SK-N-SH treated with all-trans-retinoic acid at 6 μM for 48 hours (cell line): ENCODE measurements around the gene RFX6.

Source experiments
- ATAC-seq: fragments of 200-7000 bp; cut with Tn5 transposase; 3 replicates; pipeline ENCODE4 v1.9.1; 2020; ENCODE audit warnings: mild to moderate bottlenecking, moderate library complexity
- ARNTL ChIP-seq: fragments of 450-650 bp; formaldehyde crosslinking; IDR thresholded peaks from 2 replicates; pipeline ENCODE4 v1.5.0; 2020; ENCODE audit warnings: low read depth, mild to moderate bottlenecking, moderate library complexity, borderline replicate concordance
- BACH2 ChIP-seq: fragments of 250-450 bp; sonication (Bioruptor Pico); IDR thresholded peaks from 2 replicates; pipeline ENCODE4 v1.9.0; 2021; ENCODE audit warnings: mild to moderate bottlenecking, borderline replicate concordance
- CREB5 ChIP-seq: fragments of 250-450 bp; sonication (Bioruptor Pico); IDR thresholded peaks from 2 replicates; pipeline ENCODE4 v1.5.1; 2020; ENCODE audit warnings: low read depth, mild to moderate bottlenecking, moderate library complexity
- CSDC2 ChIP-seq: fragments of 250-450 bp; sonication (Bioruptor Pico); IDR thresholded peaks from 2 replicates; pipeline ENCODE4 v1.5.0; 2020; ENCODE audit warnings: mild to moderate bottlenecking, moderate library complexity
- CSRNP3 ChIP-seq: fragments of 250-450 bp; sonication (Bioruptor Pico); IDR thresholded peaks from 2 replicates; pipeline ENCODE4 v1.5.1; 2021; ENCODE audit warnings: mild to moderate bottlenecking, moderate library complexity
- ESRRG ChIP-seq: fragments of 250-450 bp; sonication (Bioruptor Pico); IDR thresholded peaks from 2 replicates; pipeline ENCODE4 v1.6.1; 2021; ENCODE audit warnings: mild to moderate bottlenecking
- GLIS3 ChIP-seq: fragments of 250-450 bp; sonication (Bioruptor Pico); IDR thresholded peaks from 2 replicates; pipeline ENCODE4 v1.5.0; 2020; ENCODE audit warnings: mild to moderate bottlenecking, moderate library complexity
- ISL1 ChIP-seq: fragments of 250-450 bp; sonication (Bioruptor Pico); IDR thresholded peaks from 2 replicates; pipeline ENCODE4 v2.1.2; 2022; ENCODE audit warnings: mild to moderate bottlenecking, moderate library complexity
- OSR1 ChIP-seq: fragments of 250-450 bp; sonication (Bioruptor Pico); IDR thresholded peaks from 2 replicates; pipeline ENCODE4 v1.8.0; 2022; ENCODE audit warnings: moderate library complexity, mild to moderate bottlenecking, inconsistent platforms
- PATZ1 ChIP-seq: fragments of 250-450 bp; sonication (Bioruptor Pico); IDR thresholded peaks from 2 replicates; pipeline ENCODE4 v1.8.0; 2020; ENCODE audit warnings: mild to moderate bottlenecking, moderate library complexity, borderline replicate concordance
- POU6F1 ChIP-seq: fragments of 250-450 bp; sonication (Bioruptor Pico); IDR thresholded peaks from 2 replicates; pipeline ENCODE4 v1.8.0; 2021; ENCODE audit warnings: low read depth, mild to moderate bottlenecking, moderate library complexity, borderline replicate concordance
- RARB ChIP-seq: fragments of 250-450 bp; sonication (Bioruptor Pico); IDR thresholded peaks from 2 replicates; pipeline ENCODE4 v1.8.0; 2021; ENCODE audit warnings: mild to moderate bottlenecking, moderate library complexity
- SNAI2 ChIP-seq: fragments of 250-450 bp; sonication (Bioruptor Pico); IDR thresholded peaks from 2 replicates; pipeline ENCODE4 v1.5.0; 2020; ENCODE audit warnings: mild to moderate bottlenecking, moderate library complexity
- TCF4 ChIP-seq: fragments of 250-450 bp; sonication (Bioruptor Pico); IDR thresholded peaks from 2 replicates; pipeline ENCODE4 v1.8.0; 2021; ENCODE audit warnings: mild to moderate bottlenecking, moderate library complexity, borderline replicate concordance
- TOX ChIP-seq: fragments of 250-450 bp; sonication (Bioruptor Pico); IDR thresholded peaks from 2 replicates; pipeline ENCODE4 v1.8.0; 2021; ENCODE audit warnings: mild to moderate bottlenecking, moderate library complexity, borderline replicate concordance
- TSHZ2 ChIP-seq: fragments of 250-450 bp; sonication (Bioruptor Pico); IDR thresholded peaks from 2 replicates; pipeline ENCODE4 v1.5.0; 2020; ENCODE audit warnings: mild to moderate bottlenecking, moderate library complexity
- ZC3H10 ChIP-seq: fragments of 250-450 bp; sonication (Bioruptor Pico); IDR thresholded peaks from 2 replicates; pipeline ENCODE4 v1.5.1; 2021; ENCODE audit warnings: mild to moderate bottlenecking, moderate library complexity
- ZFP30 ChIP-seq: fragments of 450-650 bp; formaldehyde crosslinking; IDR thresholded peaks from 2 replicates; pipeline ENCODE4 v1.5.0; 2022; ENCODE audit warnings: mild to moderate bottlenecking, moderate library complexity
- ZNF565 ChIP-seq: fragments of 450-650 bp; formaldehyde crosslinking; conservative IDR thresholded peaks from 2 replicates; pipeline ENCODE4 v1.5.0; 2020; ENCODE audit warnings: low read depth, mild to moderate bottlenecking, moderate library complexity
- ZNF8 ChIP-seq: fragments of 450-650 bp; formaldehyde crosslinking; IDR thresholded peaks from 2 replicates; pipeline ENCODE4 v1.5.0; 2020; ENCODE audit warnings: mild to moderate bottlenecking, moderate library complexity

RFX6 gene

GRCh38 chr6:116836606-116837342, 40.3 kb upstream of the RFX6 start:
- no peak for ATAC-seq
- no peak for TF ChIP-seq OSR1 (CRISPR knock-in tag)
- no peak for TF ChIP-seq POU6F1 (CRISPR knock-in tag)
- TF ChIP-seq RARB (CRISPR knock-in tag) = no peak
- TF ChIP-seq PATZ1 (CRISPR knock-in tag) = no peak
- TF ChIP-seq ESRRG = no peak
- TF ChIP-seq ARNTL (CRISPR knock-in tag) = no peak
- TF ChIP-seq GLIS3 (CRISPR knock-in tag) = no peak
- no peak for TF ChIP-seq ZFP30 (CRISPR knock-in tag)
- TF ChIP-seq ZNF8 (CRISPR knock-in tag) = no peak
- no peak for TF ChIP-seq SNAI2 (CRISPR knock-in tag)
- TF ChIP-seq CSRNP3 (CRISPR knock-in tag) = no peak
- no peak for TF ChIP-seq TCF4 (CRISPR knock-in tag)
- TF ChIP-seq TSHZ2 (CRISPR knock-in tag) = no peak
- no peak for TF ChIP-seq ZNF565
- no peak for TF ChIP-seq ISL1
- TF ChIP-seq ZC3H10 (CRISPR knock-in tag) = no peak
- TF ChIP-seq TOX (CRISPR knock-in tag) = no peak

GRCh38 chr6:116840091-116840490, 37.0 kb upstream of the RFX6 start:
- ATAC-seq = no peak
- TF ChIP-seq TCF4 (CRISPR knock-in tag) (no peak), CREB5 (CRISPR knock-in tag) (no peak), BACH2 (CRISPR knock-in tag) (no peak), TOX (CRISPR knock-in tag) (no peak), TSHZ2 (CRISPR knock-in tag) (no peak), ZFP30 (CRISPR knock-in tag) (no peak), CSDC2 (CRISPR knock-in tag) (no peak), GLIS3 (CRISPR knock-in tag) (no peak), POU6F1 (CRISPR knock-in tag) (no peak)
